ENCODE measurements around the gene ZNF592.

The ZNF592 gene

DNA sequence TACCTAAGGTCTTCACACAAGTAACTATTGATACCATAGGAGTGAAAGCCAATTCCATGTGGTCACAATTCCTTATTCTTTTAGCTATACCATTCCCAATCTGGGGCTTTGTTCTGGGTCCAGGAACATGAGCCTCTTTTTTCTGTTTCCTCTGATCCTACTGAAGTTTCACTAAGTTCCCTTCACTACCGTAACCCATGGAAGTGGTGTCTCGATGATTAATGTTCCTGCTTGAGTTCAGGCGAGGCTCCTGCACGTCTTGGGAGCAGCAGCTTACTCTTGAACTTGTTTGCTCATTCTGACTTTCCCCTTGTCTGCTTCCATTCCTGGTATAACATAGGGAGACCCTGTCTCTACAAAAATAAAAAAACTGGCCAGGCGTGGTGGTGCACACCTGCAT lies 23.6 kb downstream of the ZNF592 start:
- POLR2A ChIA-PET: no interaction called here
- CTCF ChIA-PET: interaction anchor here (0.6 to 1.8 kb wide), 3 partner anchors 73 to 174 kb away, joined by 3 to 5 read pairs (median 5); no protein-coding TSS in a partner anchor
- Histone ChIP-seq H3K4me1 (ENCODE audit: control insufficient read depth, insufficient read depth, low read length) (no peaks in the 10 kb centered on the region), H3K27ac (ENCODE audit: extremely low read depth, low read depth, low read length) (no peak overlapping the region), H3K36me3 (ENCODE audit: control insufficient read depth in 2 of 2, insufficient read depth in 1 of 2, low read length in 2 of 2) (peaks cover 34 to 49% of the 10 kb centered on the region in 2 experiments), H3K9me3 (ENCODE audit: control insufficient read depth, insufficient read depth, low read depth, low read length) (no peaks in the 10 kb centered on the region), H3K4me3 (ENCODE audit: low read depth, low read length) (no peak overlapping the region)
- TF ChIP-seq YY2 (tag by site-specific recombination; IDR thresholded peaks at IDR 0.05) (no peak), ZNF112 (tag by site-specific recombination; IDR thresholded peaks at IDR 0.05) (no peak), ZNF114 (tag by site-specific recombination; IDR thresholded peaks at IDR 0.05) (no peak), TCF7L2 (IDR thresholded peaks at IDR 0.05; ENCODE audit: borderline replicate concordance, low read depth, low read length) (no peak), ZNF311 (tag by site-specific recombination; IDR thresholded peaks at IDR 0.05; ENCODE audit: borderline replicate concordance) (no peak), ZNF426 (tag by site-specific recombination; IDR thresholded peaks at IDR 0.05) (no peak), ZNF843 (tag by site-specific recombination; IDR thresholded peaks at IDR 0.05) (no peak), ZNF266 (tag by site-specific recombination; IDR thresholded peaks at IDR 0.05; ENCODE audit: low read depth) (no peak), ZNF248 (tag by site-specific recombination; IDR thresholded peaks at IDR 0.05) (no peak), ZNF133 (tag by site-specific recombination; IDR thresholded peaks at IDR 0.05) (no peak), ZNF416 (tag by site-specific recombination; IDR thresholded peaks at IDR 0.05) (no peak)
- TF ChIP-seq, protein P1, sequence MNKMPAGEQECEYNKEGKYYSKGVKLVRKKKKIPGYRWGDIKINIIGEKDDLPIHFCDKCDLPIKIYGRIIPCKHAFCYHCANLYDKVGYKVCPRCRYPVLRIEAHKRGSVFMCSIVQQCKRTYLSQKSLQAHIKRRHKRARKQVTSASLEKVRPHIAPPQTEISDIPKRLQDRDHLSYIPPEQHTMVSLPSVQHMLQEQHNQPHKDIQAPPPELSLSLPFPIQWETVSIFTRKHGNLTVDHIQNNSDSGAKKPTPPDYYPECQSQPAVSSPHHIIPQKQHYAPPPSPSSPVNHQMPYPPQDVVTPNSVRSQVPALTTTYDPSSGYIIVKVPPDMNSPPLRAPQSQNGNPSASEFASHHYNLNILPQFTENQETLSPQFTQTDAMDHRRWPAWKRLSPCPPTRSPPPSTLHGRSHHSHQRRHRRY (tag by site-specific recombination; IDR thresholded peaks at IDR 0.05): no peak
- TF ChIP-seq, protein P2, sequence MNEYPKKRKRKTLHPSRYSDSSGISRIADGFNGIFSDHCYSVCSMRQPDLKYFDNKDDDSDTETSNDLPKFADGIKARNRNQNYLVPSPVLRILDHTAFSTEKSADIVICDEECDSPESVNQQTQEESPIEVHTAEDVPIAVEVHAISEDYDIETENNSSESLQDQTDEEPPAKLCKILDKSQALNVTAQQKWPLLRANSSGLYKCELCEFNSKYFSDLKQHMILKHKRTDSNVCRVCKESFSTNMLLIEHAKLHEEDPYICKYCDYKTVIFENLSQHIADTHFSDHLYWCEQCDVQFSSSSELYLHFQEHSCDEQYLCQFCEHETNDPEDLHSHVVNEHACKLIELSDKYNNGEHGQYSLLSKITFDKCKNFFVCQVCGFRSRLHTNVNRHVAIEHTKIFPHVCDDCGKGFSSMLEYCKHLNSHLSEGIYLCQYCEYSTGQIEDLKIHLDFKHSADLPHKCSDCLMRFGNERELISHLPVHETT (tag by site-specific recombination; IDR thresholded peaks at IDR 0.05): no peak
- TF ChIP-seq, protein P3, sequence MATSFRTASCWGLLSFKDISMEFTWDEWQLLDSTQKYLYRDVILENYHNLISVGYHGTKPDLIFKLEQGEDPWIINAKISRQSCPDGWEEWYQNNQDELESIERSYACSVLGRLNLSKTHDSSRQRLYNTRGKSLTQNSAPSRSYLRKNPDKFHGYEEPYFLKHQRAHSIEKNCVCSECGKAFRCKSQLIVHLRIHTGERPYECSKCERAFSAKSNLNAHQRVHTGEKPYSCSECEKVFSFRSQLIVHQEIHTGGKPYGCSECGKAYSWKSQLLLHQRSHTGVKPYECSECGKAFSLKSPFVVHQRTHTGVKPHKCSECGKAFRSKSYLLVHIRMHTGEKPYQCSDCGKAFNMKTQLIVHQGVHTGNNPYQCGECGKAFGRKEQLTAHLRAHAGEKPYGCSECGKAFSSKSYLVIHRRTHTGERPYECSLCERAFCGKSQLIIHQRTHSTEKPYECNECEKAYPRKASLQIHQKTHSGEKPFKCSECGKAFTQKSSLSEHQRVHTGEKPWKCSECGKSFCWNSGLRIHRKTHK (tag by site-specific recombination; IDR thresholded peaks at IDR 0.05): no peak
- TF ChIP-seq, protein P4, sequence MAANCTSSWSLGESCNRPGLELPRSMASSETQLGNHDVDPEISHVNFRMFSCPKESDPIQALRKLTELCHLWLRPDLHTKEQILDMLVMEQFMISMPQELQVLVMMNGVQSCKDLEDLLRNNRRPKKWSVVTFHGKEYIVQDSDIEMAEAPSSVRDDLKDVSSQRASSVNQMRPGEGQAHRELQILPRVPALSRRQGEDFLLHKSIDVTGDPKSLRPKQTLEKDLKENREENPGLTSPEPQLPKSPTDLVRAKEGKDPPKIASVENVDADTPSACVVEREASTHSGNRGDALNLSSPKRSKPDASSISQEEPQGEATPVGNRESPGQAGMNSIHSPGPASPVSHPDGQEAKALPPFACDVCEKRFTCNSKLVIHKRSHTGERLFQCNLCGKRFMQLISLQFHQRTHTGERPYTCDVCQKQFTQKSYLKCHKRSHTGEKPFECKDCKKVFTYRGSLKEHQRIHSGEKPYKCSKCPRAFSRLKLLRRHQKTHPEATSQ (tag by site-specific recombination; IDR thresholded peaks at IDR 0.05): no peak
- TF ChIP-seq, protein P5, sequence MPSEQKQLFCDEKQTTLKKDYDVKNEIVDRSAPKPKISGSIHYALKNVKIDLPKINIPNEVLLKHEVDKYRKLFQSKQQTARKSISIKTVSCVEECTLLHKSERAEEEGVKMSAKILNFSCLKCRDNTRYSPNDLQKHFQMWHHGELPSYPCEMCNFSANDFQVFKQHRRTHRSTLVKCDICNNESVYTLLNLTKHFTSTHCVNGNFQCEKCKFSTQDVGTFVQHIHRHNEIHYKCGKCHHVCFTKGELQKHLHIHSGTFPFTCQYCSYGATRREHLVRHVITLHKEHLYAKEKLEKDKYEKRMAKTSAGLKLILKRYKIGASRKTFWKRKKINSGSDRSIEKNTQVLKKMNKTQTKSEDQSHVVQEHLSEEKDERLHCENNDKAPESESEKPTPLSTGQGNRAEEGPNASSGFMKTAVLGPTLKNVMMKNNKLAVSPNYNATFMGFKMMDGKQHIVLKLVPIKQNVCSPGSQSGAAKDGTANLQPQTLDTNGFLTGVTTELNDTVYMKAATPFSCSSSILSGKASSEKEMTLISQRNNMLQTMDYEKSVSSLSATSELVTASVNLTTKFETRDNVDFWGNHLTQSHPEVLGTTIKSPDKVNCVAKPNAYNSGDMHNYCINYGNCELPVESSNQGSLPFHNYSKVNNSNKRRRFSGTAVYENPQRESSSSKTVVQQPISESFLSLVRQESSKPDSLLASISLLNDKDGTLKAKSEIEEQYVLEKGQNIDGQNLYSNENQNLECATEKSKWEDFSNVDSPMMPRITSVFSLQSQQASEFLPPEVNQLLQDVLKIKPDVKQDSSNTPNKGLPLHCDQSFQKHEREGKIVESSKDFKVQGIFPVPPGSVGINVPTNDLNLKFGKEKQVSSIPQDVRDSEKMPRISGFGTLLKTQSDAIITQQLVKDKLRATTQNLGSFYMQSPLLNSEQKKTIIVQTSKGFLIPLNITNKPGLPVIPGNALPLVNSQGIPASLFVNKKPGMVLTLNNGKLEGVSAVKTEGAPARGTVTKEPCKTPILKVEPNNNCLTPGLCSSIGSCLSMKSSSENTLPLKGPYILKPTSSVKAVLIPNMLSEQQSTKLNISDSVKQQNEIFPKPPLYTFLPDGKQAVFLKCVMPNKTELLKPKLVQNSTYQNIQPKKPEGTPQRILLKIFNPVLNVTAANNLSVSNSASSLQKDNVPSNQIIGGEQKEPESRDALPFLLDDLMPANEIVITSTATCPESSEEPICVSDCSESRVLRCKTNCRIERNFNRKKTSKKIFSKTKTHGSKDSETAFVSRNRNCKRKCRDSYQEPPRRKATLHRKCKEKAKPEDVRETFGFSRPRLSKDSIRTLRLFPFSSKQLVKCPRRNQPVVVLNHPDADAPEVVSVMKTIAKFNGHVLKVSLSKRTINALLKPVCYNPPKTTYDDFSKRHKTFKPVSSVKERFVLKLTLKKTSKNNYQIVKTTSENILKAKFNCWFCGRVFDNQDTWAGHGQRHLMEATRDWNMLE (tag by site-specific recombination; conservative IDR thresholded peaks at IDR 0.05; ENCODE audit: low read depth): no peak
- TF ChIP-seq, protein P6, sequence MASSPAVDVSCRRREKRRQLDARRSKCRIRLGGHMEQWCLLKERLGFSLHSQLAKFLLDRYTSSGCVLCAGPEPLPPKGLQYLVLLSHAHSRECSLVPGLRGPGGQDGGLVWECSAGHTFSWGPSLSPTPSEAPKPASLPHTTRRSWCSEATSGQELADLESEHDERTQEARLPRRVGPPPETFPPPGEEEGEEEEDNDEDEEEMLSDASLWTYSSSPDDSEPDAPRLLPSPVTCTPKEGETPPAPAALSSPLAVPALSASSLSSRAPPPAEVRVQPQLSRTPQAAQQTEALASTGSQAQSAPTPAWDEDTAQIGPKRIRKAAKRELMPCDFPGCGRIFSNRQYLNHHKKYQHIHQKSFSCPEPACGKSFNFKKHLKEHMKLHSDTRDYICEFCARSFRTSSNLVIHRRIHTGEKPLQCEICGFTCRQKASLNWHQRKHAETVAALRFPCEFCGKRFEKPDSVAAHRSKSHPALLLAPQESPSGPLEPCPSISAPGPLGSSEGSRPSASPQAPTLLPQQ (tag by site-specific recombination; IDR thresholded peaks at IDR 0.05): no peak
- TF ChIP-seq, protein P7, sequence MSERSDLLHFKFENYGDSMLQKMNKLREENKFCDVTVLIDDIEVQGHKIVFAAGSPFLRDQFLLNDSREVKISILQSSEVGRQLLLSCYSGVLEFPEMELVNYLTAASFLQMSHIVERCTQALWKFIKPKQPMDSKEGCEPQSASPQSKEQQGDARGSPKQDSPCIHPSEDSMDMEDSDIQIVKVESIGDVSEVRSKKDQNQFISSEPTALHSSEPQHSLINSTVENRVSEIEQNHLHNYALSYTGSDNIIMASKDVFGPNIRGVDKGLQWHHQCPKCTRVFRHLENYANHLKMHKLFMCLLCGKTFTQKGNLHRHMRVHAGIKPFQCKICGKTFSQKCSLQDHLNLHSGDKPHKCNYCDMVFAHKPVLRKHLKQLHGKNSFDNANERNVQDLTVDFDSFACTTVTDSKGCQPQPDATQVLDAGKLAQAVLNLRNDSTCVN (tag by site-specific recombination; optimal IDR thresholded peaks at IDR 0.05): no peak
